ENCODE measurements around the gene PDE4D.

Gene PDE4D

GRCh38 chr5:59241552-59241951 lies 652.0 kb downstream of the PDE4D start:
- H2BK12ac ChIP-seq (ENCODE audit: low read length), result no peak overlapping the region
- no peak overlapping the region for H4K8ac ChIP-seq (ENCODE audit: low read depth, low read length)
- H2AFZ ChIP-seq (ENCODE audit: low read length), result no peak overlapping the region
- H2BK15ac ChIP-seq (ENCODE audit: low read length), result no peak overlapping the region
- H2BK120ac ChIP-seq (ENCODE audit: low read depth, low read length), result no peak overlapping the region
- H4K91ac ChIP-seq (ENCODE audit: low read depth, low read length, poor library complexity), result no peak overlapping the region
- H3K79me1 ChIP-seq (ENCODE audit: low read depth, low read length), result no peaks in the 10 kb centered on the region
- H3K27me3 ChIP-seq (ENCODE audit: control insufficient read depth in 3 of 3, insufficient read depth in 3 of 3, low read depth in 1 of 3, low read length in 3 of 3), result no peaks in the 10 kb centered on the region
- H3K4me1 ChIP-seq (ENCODE audit: control insufficient read depth in 2 of 2, insufficient read depth in 1 of 2, low read depth in 1 of 2, low read length in 2 of 2), result no peaks in the 10 kb centered on the region
- no peak overlapping the region for H2BK5ac ChIP-seq (ENCODE audit: low read length)
- no peak overlapping the region for H3K27ac ChIP-seq (replicated peaks; ENCODE audit: low read length)
- no peak overlapping the region for H3K4me2 ChIP-seq (ENCODE audit: insufficient read depth, low read length, poor library complexity, severe bottlenecking)
- H3K14ac ChIP-seq (ENCODE audit: low read length), result no peak overlapping the region
- no peak for DNase-seq (ENCODE audit: low spot score)
- no peaks in the 10 kb centered on the region for H3K9me3 ChIP-seq (replicated peaks in 1 of 2; ENCODE audit: control insufficient read depth in 2 of 2, insufficient read depth in 1 of 2, low read depth in 1 of 2, low read length in 2 of 2)
- H3K18ac ChIP-seq (ENCODE audit: low read length), result no peak overlapping the region
- WGBS, 2 donors (ENCODE audit: extremely low coverage in 2 of 2, insufficient read length in 2 of 2, insufficient replicate concordance in 1 of 2), result no CpG with 5 or more reads among the region's 1 CpG
- no peak overlapping the region for H2AK5ac ChIP-seq (ENCODE audit: low read depth, low read length)
- no peak overlapping the region for H3K23ac ChIP-seq (ENCODE audit: low read depth, low read length, poor library complexity)
- no peak overlapping the region for H3K9ac ChIP-seq (ENCODE audit: low read depth, low read length, poor library complexity)
- no peaks in the 10 kb centered on the region for H3K36me3 ChIP-seq (replicated peaks in 1 of 2; ENCODE audit: control insufficient read depth in 2 of 2, insufficient read depth in 2 of 2, low read length in 2 of 2)
- H3K4ac ChIP-seq (ENCODE audit: low read length), result no peak overlapping the region
- no peak overlapping the region for H3K4me3 ChIP-seq (ENCODE audit: low read length in 2 of 2)

DNA sequence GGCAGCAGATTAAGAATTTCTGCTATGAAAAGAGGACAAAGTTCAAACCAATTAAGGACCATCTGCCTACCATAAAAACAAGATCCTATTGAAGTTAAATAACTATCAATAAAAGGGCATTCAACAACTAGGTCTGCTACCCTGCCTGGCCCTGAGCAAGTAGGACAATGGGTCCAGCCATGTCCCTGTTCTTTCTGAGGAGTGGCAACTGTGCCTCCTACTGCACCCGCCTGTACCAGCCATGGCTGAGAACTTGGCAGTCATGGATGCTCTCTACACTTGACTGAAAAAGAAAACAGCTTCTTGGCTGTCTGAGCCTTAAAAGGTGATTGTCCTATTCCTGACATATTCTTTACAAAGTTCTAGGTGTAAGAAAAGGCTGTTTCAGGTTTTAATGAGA lies 652.4 kb downstream of the PDE4D start:
- Histone ChIP-seq H3K36me3 (replicated peaks in 1 of 2; ENCODE audit: control insufficient read depth in 2 of 2, insufficient read depth in 2 of 2, low read length in 2 of 2) (no peaks in the 10 kb centered on the region), H3K4me1 (ENCODE audit: control insufficient read depth in 2 of 2, insufficient read depth in 1 of 2, low read depth in 1 of 2, low read length in 2 of 2) (no peaks in the 10 kb centered on the region), H3K4me2 (ENCODE audit: insufficient read depth, low read length, poor library complexity, severe bottlenecking) (no peak overlapping the region), H2BK12ac (ENCODE audit: low read length) (no peak overlapping the region), H2BK15ac (ENCODE audit: low read length) (no peak overlapping the region), H3K79me1 (ENCODE audit: low read depth, low read length) (no peaks in the 10 kb centered on the region), H2BK5ac (ENCODE audit: low read length) (no peak overlapping the region), H3K4me3 (ENCODE audit: low read length in 2 of 2) (no peak overlapping the region), H2AFZ (ENCODE audit: low read length) (no peak overlapping the region), H4K8ac (ENCODE audit: low read depth, low read length) (no peak overlapping the region), H3K9ac (ENCODE audit: low read depth, low read length, poor library complexity) (no peak overlapping the region), H3K14ac (ENCODE audit: low read length) (no peak overlapping the region), H3K18ac (ENCODE audit: low read length) (no peak overlapping the region), H3K27me3 (ENCODE audit: control insufficient read depth in 3 of 3, insufficient read depth in 3 of 3, low read depth in 1 of 3, low read length in 3 of 3) (no peaks in the 10 kb centered on the region), H4K91ac (ENCODE audit: low read depth, low read length, poor library complexity) (no peak overlapping the region), H3K4ac (ENCODE audit: low read length) (no peak overlapping the region), H3K27ac (replicated peaks; ENCODE audit: low read length) (no peak overlapping the region), H2AK5ac (ENCODE audit: low read depth, low read length) (no peak overlapping the region), H3K9me3 (replicated peaks in 1 of 2; ENCODE audit: control insufficient read depth in 2 of 2, insufficient read depth in 1 of 2, low read depth in 1 of 2, low read length in 2 of 2) (no peaks in the 10 kb centered on the region), H3K23ac (ENCODE audit: low read depth, low read length, poor library complexity) (no peak overlapping the region), H2BK120ac (ENCODE audit: low read depth, low read length) (no peak overlapping the region)
- no peak for DNase-seq (ENCODE audit: low spot score)
- no CpG with 5 or more reads among the region's 1 CpG for WGBS, 2 donors (ENCODE audit: extremely low coverage in 2 of 2, insufficient read length in 2 of 2, insufficient replicate concordance in 1 of 2)

DNA sequence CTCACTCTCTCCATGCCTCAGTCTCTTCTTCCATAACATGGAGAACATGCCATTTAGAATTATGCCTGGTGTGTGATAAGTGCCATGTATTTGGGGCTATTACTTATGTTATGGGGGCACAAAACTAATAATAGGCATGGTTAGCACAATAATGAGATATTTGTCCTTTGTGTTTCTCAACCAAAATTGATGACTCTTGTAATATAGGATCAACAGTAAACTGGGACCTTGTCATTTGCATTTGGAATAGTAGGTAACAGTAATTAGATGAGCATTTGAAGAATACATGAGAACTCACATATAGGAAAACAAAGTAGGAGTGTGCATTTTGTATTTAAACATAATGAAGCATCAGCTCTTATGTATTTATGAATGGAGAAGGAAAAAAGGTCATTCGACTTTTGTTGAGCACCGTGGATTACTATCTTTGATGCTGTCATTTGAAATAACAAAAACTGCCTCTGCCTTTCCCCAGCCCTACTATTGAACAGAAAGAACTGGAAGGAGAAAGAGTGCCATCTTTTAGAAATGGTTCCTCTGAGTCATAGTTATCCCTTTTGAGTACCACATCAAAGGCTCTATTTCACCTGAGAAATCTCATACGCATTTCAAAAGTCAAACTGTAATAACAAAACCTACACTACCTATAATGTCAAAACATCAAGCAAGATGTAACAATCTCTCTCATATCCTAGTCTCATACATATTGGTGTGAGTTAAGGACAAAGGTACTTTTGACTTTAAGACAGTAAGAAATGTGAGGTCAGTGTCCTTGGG lies 655.2 kb downstream of the PDE4D start:
- no peak overlapping the region for H3K9ac ChIP-seq (ENCODE audit: low read depth, low read length, poor library complexity)
- H2BK120ac ChIP-seq (ENCODE audit: low read depth, low read length), result no peak overlapping the region
- no peaks in the 10 kb centered on the region for H3K9me3 ChIP-seq (replicated peaks in 1 of 2; ENCODE audit: control insufficient read depth in 2 of 2, insufficient read depth in 1 of 2, low read depth in 1 of 2, low read length in 2 of 2)
- H3K79me1 ChIP-seq (ENCODE audit: low read depth, low read length), result no peaks in the 10 kb centered on the region
- H2AFZ ChIP-seq (ENCODE audit: low read length), result no peak overlapping the region
- H3K23ac ChIP-seq (ENCODE audit: low read depth, low read length, poor library complexity), result no peak overlapping the region
- H3K36me3 ChIP-seq (replicated peaks in 1 of 2; ENCODE audit: control insufficient read depth in 2 of 2, insufficient read depth in 2 of 2, low read length in 2 of 2), result no peaks in the 10 kb centered on the region
- H4K91ac ChIP-seq (ENCODE audit: low read depth, low read length, poor library complexity), result no peak overlapping the region
- H3K4ac ChIP-seq (ENCODE audit: low read length), result no peak overlapping the region
- WGBS, 2 donors (ENCODE audit: extremely low coverage in 2 of 2, insufficient read length in 2 of 2, insufficient replicate concordance in 1 of 2), result no CpG with 5 or more reads among the region's 3 CpGs
- H3K14ac ChIP-seq (ENCODE audit: low read length), result no peak overlapping the region
- H2BK12ac ChIP-seq (ENCODE audit: low read length), result no peak overlapping the region
- H3K4me3 ChIP-seq (ENCODE audit: low read length in 2 of 2), result no peak overlapping the region
- no peak overlapping the region for H2BK5ac ChIP-seq (ENCODE audit: low read length)
- no peak overlapping the region for H2BK15ac ChIP-seq (ENCODE audit: low read length)
- H3K4me2 ChIP-seq (ENCODE audit: insufficient read depth, low read length, poor library complexity, severe bottlenecking), result no peak overlapping the region
- no peak overlapping the region for H4K8ac ChIP-seq (ENCODE audit: low read depth, low read length)
- no peak overlapping the region for H2AK5ac ChIP-seq (ENCODE audit: low read depth, low read length)
- no peak overlapping the region for H3K18ac ChIP-seq (ENCODE audit: low read length)
- H3K27ac ChIP-seq (replicated peaks; ENCODE audit: low read length), result no peak overlapping the region
- no peaks in the 10 kb centered on the region for H3K27me3 ChIP-seq (ENCODE audit: control insufficient read depth in 3 of 3, insufficient read depth in 3 of 3, low read depth in 1 of 3, low read length in 3 of 3)
- H3K4me1 ChIP-seq (ENCODE audit: control insufficient read depth in 2 of 2, insufficient read depth in 1 of 2, low read depth in 1 of 2, low read length in 2 of 2), result no peaks in the 10 kb centered on the region
- no peak for DNase-seq (ENCODE audit: low spot score)

GRCh38 chr5:59236986-59237385 lies 656.5 kb downstream of the PDE4D start:
- Histone ChIP-seq H3K18ac (ENCODE audit: low read length) (no peak overlapping the region), H3K27ac (replicated peaks; ENCODE audit: low read length) (no peak overlapping the region), H3K4me3 (ENCODE audit: low read length in 2 of 2) (no peak overlapping the region), H2BK5ac (ENCODE audit: low read length) (no peak overlapping the region), H2AFZ (ENCODE audit: low read length) (no peak overlapping the region), H3K36me3 (replicated peaks in 1 of 2; ENCODE audit: control insufficient read depth in 2 of 2, insufficient read depth in 2 of 2, low read length in 2 of 2) (no peaks in the 10 kb centered on the region), H3K4me1 (ENCODE audit: control insufficient read depth in 2 of 2, insufficient read depth in 1 of 2, low read depth in 1 of 2, low read length in 2 of 2) (no peaks in the 10 kb centered on the region), H4K8ac (ENCODE audit: low read depth, low read length) (no peak overlapping the region), H3K9ac (ENCODE audit: low read depth, low read length, poor library complexity) (no peak overlapping the region), H3K79me1 (ENCODE audit: low read depth, low read length) (no peaks in the 10 kb centered on the region), H3K27me3 (ENCODE audit: control insufficient read depth in 3 of 3, insufficient read depth in 3 of 3, low read depth in 1 of 3, low read length in 3 of 3) (no peaks in the 10 kb centered on the region), H2BK12ac (ENCODE audit: low read length) (no peak overlapping the region), H3K14ac (ENCODE audit: low read length) (no peak overlapping the region), H4K91ac (ENCODE audit: low read depth, low read length, poor library complexity) (no peak overlapping the region), H2BK120ac (ENCODE audit: low read depth, low read length) (no peak overlapping the region), H3K4me2 (ENCODE audit: insufficient read depth, low read length, poor library complexity, severe bottlenecking) (no peak overlapping the region), H2BK15ac (ENCODE audit: low read length) (no peak overlapping the region), H3K4ac (ENCODE audit: low read length) (no peak overlapping the region), H3K23ac (ENCODE audit: low read depth, low read length, poor library complexity) (no peak overlapping the region), H3K9me3 (replicated peaks in 1 of 2; ENCODE audit: control insufficient read depth in 2 of 2, insufficient read depth in 1 of 2, low read depth in 1 of 2, low read length in 2 of 2) (no peaks in the 10 kb centered on the region), H2AK5ac (ENCODE audit: low read depth, low read length) (no peak overlapping the region)
- DNase-seq (ENCODE audit: low spot score), result no peak
